ENCODE measurements around the gene CEP57L1. TPM values are rescaled to one million over a fixed set of nuclear protein-coding genes. Genes with fewer than 3 reads are reported as not detected.
"Not testable (repeated sequence)": the region's sequence is repeated elsewhere in the genome, so short reads cannot be mapped to it uniquely, and the experiment has no call there.

CEP57L1 gene
- total RNA-seq, 1 donor from 2014 or later: 14.0 TPM

DNA sequence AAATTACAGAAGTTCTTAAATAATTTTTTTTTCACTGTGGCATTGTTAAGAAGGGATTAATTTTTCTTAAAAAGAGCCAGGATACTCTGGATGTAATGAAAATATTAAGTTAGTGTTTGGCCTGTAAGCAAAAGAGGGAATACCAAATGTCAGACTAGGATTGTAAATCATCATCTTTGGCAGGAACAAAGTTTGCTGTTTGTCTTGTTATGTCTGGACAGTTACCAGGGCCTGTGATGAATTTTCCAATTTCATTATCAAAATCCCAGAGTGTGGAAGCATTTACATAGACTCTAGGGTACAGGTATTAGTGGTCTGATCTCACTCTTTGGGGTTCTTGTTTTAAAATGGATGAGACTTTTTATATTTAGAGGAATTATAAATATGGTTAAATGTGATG lies 26.1 kb downstream of the CEP57L1 start:
- TF ChIP-seq, protein P1, sequence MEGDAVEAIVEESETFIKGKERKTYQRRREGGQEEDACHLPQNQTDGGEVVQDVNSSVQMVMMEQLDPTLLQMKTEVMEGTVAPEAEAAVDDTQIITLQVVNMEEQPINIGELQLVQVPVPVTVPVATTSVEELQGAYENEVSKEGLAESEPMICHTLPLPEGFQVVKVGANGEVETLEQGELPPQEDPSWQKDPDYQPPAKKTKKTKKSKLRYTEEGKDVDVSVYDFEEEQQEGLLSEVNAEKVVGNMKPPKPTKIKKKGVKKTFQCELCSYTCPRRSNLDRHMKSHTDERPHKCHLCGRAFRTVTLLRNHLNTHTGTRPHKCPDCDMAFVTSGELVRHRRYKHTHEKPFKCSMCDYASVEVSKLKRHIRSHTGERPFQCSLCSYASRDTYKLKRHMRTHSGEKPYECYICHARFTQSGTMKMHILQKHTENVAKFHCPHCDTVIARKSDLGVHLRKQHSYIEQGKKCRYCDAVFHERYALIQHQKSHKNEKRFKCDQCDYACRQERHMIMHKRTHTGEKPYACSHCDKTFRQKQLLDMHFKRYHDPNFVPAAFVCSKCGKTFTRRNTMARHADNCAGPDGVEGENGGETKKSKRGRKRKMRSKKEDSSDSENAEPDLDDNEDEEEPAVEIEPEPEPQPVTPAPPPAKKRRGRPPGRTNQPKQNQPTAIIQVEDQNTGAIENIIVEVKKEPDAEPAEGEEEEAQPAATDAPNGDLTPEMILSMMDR (IDR thresholded peaks at IDR 0.05): no peak
- no peaks in the 10 kb centered on the region for H3K36me3 Mint-ChIP-seq (ENCODE audit: low read depth)
- no peaks in the 10 kb centered on the region for H3K27me3 Mint-ChIP-seq (ENCODE audit: low read depth)
- H3K4me1 Mint-ChIP-seq (ENCODE audit: low read depth): peaks cover 22% of the 10 kb centered on the region
- no peak overlapping the region for H3K4me3 Mint-ChIP-seq (ENCODE audit: unreplicated experiment)
- no peak for DNase-seq (ENCODE audit: low spot score)
- peak overlapping the region; percentile 58 for H3K27ac Mint-ChIP-seq (ENCODE audit: unreplicated experiment)
- no peaks in the 10 kb centered on the region for H3K9me3 Mint-ChIP-seq (ENCODE audit: low read depth)

DNA sequence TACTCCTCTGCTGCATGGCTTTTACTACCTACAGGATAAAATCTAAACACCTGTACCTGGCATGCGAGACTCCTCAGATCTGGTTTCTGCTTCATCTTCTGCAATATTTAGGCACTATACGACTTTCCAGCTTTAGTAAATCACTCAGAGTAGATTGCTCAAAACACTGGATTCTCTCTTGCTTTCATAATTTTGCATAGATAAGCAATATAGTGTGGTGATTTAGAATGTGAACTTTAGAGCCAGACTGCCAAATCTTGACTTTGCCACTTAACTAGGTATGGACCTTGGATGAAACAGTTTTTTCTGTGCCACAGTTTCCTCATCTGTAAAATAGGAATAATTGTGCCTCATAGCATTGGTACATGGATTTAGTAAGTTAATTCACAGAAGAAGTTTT lies 28.9 kb downstream of the CEP57L1 start:
- no peak for DNase-seq (ENCODE audit: low spot score)
- Mint-ChIP-seq H3K4me3 (ENCODE audit: unreplicated experiment) (no peak overlapping the region), H3K36me3 (ENCODE audit: low read depth) (no peaks in the 10 kb centered on the region), H3K9me3 (ENCODE audit: low read depth) (no peaks in the 10 kb centered on the region), H3K27me3 (ENCODE audit: low read depth) (no peaks in the 10 kb centered on the region), H3K4me1 (ENCODE audit: low read depth) (peaks cover 22% of the 10 kb centered on the region), H3K27ac (ENCODE audit: unreplicated experiment) (no peak overlapping the region)
- TF ChIP-seq, protein P1 (IDR thresholded peaks at IDR 0.05): no peak

DNA sequence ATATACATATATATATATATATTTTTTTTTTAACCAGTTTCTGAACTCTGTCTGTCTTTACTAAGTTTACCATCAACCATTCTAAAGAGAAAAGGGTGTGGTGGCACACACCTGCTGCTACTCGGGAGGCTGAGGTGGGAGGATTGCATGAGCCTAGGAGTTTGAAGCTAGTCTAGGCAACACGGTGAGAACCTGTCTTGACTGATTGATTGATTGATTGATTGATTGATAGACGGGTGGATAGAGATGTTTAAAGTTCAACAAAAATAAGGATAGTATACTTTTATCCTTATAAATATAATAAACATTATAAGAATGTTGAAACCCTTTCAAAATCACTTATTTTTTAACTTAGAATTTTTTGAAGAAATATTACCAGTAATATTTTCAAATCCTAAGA lies 30.2 kb downstream of the CEP57L1 start:
- TF ChIP-seq, protein P1 (IDR thresholded peaks at IDR 0.05): no peak
- no peak overlapping the region for H3K27ac Mint-ChIP-seq (ENCODE audit: unreplicated experiment)

DNA sequence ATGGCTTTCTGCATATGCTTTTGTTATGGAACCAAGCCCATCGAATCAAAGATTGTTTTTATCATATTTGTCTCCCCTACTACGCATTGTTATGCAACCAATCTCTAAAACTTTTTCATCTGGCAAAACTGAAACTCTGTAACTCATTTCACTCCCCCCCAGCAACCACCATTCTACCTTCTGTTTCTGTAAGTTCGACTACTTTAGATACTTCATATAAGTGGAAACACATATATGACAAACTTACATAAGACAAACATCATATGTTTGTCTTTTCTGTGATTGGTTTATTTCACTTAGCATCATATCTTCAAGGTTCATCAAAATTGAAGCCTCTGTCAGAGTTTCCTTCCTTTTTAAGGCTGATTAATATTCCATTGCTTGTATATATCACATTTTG lies 34.8 kb downstream of the CEP57L1 start:
- H3K4me3 Mint-ChIP-seq (ENCODE audit: unreplicated experiment): no peak overlapping the region
- DNase-seq (ENCODE audit: low spot score): no peak
- peaks cover 3% of the 10 kb centered on the region for H3K4me1 Mint-ChIP-seq (ENCODE audit: low read depth)
- H3K27me3 Mint-ChIP-seq (ENCODE audit: low read depth): no peaks in the 10 kb centered on the region
- no peak overlapping the region for H3K27ac Mint-ChIP-seq (ENCODE audit: unreplicated experiment)
- H3K9me3 Mint-ChIP-seq (ENCODE audit: low read depth): peaks cover 2% of the 10 kb centered on the region
- peaks cover 9% of the 10 kb centered on the region for H3K36me3 Mint-ChIP-seq (ENCODE audit: low read depth)
- TF ChIP-seq, protein P1 (IDR thresholded peaks at IDR 0.05): no peak

More for the DNA sequence above, 30.2 kb downstream of the CEP57L1 start:
- peaks cover 2% of the 10 kb centered on the region for H3K36me3 Mint-ChIP-seq (ENCODE audit: low read depth)
- no peaks in the 10 kb centered on the region for H3K9me3 Mint-ChIP-seq (ENCODE audit: low read depth)
- DNase-seq (ENCODE audit: low spot score): no peak
- peaks cover 18% of the 10 kb centered on the region for H3K4me1 Mint-ChIP-seq (ENCODE audit: low read depth)
- no peaks in the 10 kb centered on the region for H3K27me3 Mint-ChIP-seq (ENCODE audit: low read depth)
- no peak overlapping the region for H3K4me3 Mint-ChIP-seq (ENCODE audit: unreplicated experiment)

DNA sequence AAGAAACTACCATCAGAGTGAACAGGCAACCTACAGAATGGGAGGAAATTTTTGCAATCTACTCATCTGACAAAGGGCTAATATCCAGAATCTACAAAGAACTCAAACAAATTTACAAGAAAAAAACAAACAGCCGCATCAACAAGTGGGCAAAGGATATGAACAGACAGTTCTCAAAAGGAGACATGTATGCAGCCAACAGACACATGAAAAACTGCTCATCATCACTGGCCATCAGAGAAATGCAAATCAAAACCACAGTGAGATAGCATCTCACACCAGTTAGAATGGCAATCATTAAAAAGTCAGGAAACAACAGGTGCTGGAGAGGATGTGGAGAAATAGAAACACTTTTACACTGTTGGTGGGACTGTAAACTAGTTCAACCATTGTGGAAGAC lies 40.3 kb downstream of the CEP57L1 start:
- DNase-seq (ENCODE audit: low spot score); H3K27ac Mint-ChIP-seq (ENCODE audit: unreplicated experiment); H3K4me3 Mint-ChIP-seq (ENCODE audit: unreplicated experiment); H3K4me1 Mint-ChIP-seq (ENCODE audit: low read depth); H3K9me3 Mint-ChIP-seq (ENCODE audit: low read depth); H3K36me3 Mint-ChIP-seq (ENCODE audit: low read depth); H3K27me3 Mint-ChIP-seq (ENCODE audit: low read depth): not testable (repeated sequence)

DNA sequence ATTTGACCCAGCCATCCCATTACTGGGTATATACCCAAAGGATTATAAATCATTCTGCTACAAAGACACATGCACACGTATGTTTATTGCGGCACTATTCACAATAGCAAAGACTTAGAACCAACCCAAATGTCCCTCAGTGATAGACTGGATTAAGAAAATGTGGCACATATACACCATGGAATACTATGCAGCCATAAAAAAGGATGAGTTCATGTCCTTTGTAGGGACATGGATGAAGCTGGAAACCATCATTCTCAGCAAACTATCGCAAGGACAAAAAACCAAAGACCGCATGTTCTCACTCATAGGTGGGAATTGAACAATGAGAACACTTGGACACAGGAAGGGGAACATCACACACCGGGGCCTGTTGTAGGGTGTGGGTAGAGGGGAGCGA lies 40.7 kb downstream of the CEP57L1 start:
- H3K27ac Mint-ChIP-seq (ENCODE audit: unreplicated experiment); H3K36me3 Mint-ChIP-seq (ENCODE audit: low read depth); H3K4me3 Mint-ChIP-seq (ENCODE audit: unreplicated experiment); H3K9me3 Mint-ChIP-seq (ENCODE audit: low read depth); DNase-seq (ENCODE audit: low spot score); H3K4me1 Mint-ChIP-seq (ENCODE audit: low read depth); H3K27me3 Mint-ChIP-seq (ENCODE audit: low read depth): not testable (repeated sequence)

DNA sequence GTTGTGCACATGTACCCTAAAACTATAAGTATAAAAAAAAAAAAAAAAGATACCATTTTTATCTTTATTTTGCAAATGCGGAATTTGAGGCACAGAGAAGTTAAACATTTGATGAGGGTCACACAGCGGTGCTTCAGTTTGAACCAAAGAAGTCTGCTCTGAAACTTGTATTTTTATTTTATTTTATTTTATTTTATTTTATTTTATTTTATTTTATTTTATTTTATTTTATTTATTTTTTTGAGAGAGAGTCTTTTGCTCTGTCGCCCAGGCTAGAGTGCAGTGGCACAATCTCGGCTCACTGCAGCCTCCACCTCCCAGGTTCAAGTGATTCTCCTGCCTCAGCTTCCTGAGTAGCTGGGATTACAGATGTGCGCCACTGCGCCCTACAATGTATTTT lies 41.2 kb downstream of the CEP57L1 start:
- not testable (repeated sequence) for H3K9me3 Mint-ChIP-seq (ENCODE audit: low read depth); H3K36me3 Mint-ChIP-seq (ENCODE audit: low read depth); H3K4me3 Mint-ChIP-seq (ENCODE audit: unreplicated experiment); H3K27ac Mint-ChIP-seq (ENCODE audit: unreplicated experiment); H3K4me1 Mint-ChIP-seq (ENCODE audit: low read depth); DNase-seq (ENCODE audit: low spot score); H3K27me3 Mint-ChIP-seq (ENCODE audit: low read depth)

Measured in chondrocyte (in vitro differentiated cells).